Naive B cell (primary cell): Measurements from ENCODE around the gene FIGNL2. TPM values are rescaled to one million over a fixed set of nuclear protein-coding genes. Genes with fewer than 3 reads are reported as not detected.
A peak's percentile ranks its signal among the peaks of the same experiment; 100 is the strongest.

Experiments used
- ATAC-seq, 2 donors: fragments of 150-1000 bp; cut with Tn5 transposase; 2 replicates each; pipeline ENCODE4 v1.10.0; 2021; ENCODE audit warnings: low read depth in 2 of 2, mild to moderate bottlenecking in 2 of 2, moderate library complexity in 2 of 2
- DNase-seq: peaks from one replicate; pipeline ENCODE4 v3.0.0; 2022
- H3K27ac Mint-ChIP-seq, 6 donors: one replicate each; pipeline ENCODE4 v1.8.0; 2020 to 2022; ENCODE audit warnings: mild to moderate bottlenecking in 6 of 6, mixed read lengths in 6 of 6, moderate library complexity in 5 of 6, inconsistent platforms in 2 of 6
- H3K27me3 Mint-ChIP-seq, 3 donors: one replicate each; pipeline ENCODE4 v1.8.0; 2021 to 2022; ENCODE audit warnings: mixed read lengths in 3 of 3, mild to moderate bottlenecking in 1 of 3
- H3K36me3 Mint-ChIP-seq, 2 donors: one replicate each; pipeline ENCODE4 v1.8.0; 2020 to 2022; ENCODE audit warnings: mixed read lengths in 2 of 2, inconsistent platforms in 1 of 2, mild to moderate bottlenecking in 1 of 2
- H3K4me1 Mint-ChIP-seq, 3 donors: one replicate each; pipeline ENCODE4 v1.8.0; 2020 to 2022; ENCODE audit warnings: mixed read lengths in 3 of 3, inconsistent platforms in 1 of 3, mild to moderate bottlenecking in 1 of 3, moderate library complexity in 1 of 3
- H3K4me3 Mint-ChIP-seq, 8 donors: one replicate each; pipeline ENCODE4 v1.8.0; 2020 to 2022; ENCODE audit warnings: mild to moderate bottlenecking in 8 of 8, mixed read lengths in 8 of 8, moderate library complexity in 8 of 8, inconsistent platforms in 2 of 8
- H3K9me3 Mint-ChIP-seq, 7 donors: one replicate each; pipeline ENCODE4 v1.8.0; 2020 to 2022; ENCODE audit warnings: mixed read lengths in 7 of 7, mild to moderate bottlenecking in 5 of 7, inconsistent platforms in 2 of 7, moderate library complexity in 1 of 7
- polyA plus RNA-seq, 6 donors: library from polyadenylated mRNA; unstranded; fragments of 300-500 nt; fragmentation: Illumina TruSeq; gene quantifications; one replicate each; pipeline ENCODE4 v1.2.3, GENCODE V29; 2021; ENCODE audit warnings: low read depth in 6 of 6

FIGNL2 gene
- polyA plus RNA-seq, 6 donors from 2014 or later = 0.06 to 0.11 TPM; not detected in 4

GRCh38 chr12:51871918-51872688, 23.6 kb upstream of the FIGNL2 start:
- Mint-ChIP-seq H3K36me3 (no peaks in the 10 kb centered on the region), H3K9me3 (no peaks in the 10 kb centered on the region), H3K27ac (peak overlapping the region in 1 of 6 donors; percentile 70), H3K4me1 (peaks cover 22 to 31% (median 27%) of the 10 kb centered on the region in 3 donors), H3K4me3 (no peak overlapping the region), H3K27me3 (peaks cover 45 to 66% (median 65%) of the 10 kb centered on the region in 3 donors)
- DNase-seq (no peak), ATAC-seq (no peak)

- Mint-ChIP-seq H3K4me3 (no peak overlapping the region), H3K27ac (no peak overlapping the region), H3K9me3 (no peaks in the 10 kb centered on the region), H3K27me3 (peaks cover 47 to 73% (median 70%) of the 10 kb centered on the region in 3 donors), H3K4me1 (peaks cover 22 to 31% (median 27%) of the 10 kb centered on the region in 3 donors), H3K36me3 (no peaks in the 10 kb centered on the region)
- peak; percentile 65 to 72 for ATAC-seq
- no peak for DNase-seq
These were observed 22.6 kb upstream of the FIGNL2 start for GRCh38 chr12:51871126-51871525.

DNA sequence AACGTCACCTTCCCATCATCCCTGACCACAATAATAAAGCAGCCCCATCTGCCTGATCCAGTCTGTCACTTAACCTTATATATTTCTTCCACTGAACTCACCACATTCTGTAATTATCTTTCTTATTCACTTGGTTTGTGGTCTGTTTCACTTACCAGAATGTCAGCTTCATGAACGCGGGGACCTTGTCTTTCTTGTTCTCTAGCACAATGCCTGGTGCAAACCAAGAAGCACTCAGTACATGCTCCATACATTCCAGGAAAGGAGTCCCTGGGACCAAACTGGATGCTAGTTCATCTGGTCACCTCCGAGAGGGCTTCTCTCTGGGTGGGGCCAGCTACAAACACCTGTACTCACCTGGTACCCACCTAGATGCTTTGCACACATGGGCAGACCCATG, 22.0 kb upstream of the FIGNL2 start:
- Mint-ChIP-seq H3K27ac (peak overlapping the region in 1 of 6 donors; percentile 52), H3K9me3 (no peaks in the 10 kb centered on the region), H3K4me3 (peak overlapping the region in 2 of 8 donors; percentile 3 to 31), H3K27me3 (peaks cover 47 to 79% (median 76%) of the 10 kb centered on the region in 3 donors), H3K4me1 (peaks cover 22 to 31% (median 27%) of the 10 kb centered on the region in 3 donors), H3K36me3 (no peaks in the 10 kb centered on the region)
- no peak for ATAC-seq
- DNase-seq = no peak

GRCh38 chr12:51869931-51870330, 21.4 kb upstream of the FIGNL2 start:
- peak overlapping the region in 6 of 8 donors; percentile 31 to 80 (median 52) for H3K4me3 Mint-ChIP-seq
- H3K36me3 Mint-ChIP-seq = no peaks in the 10 kb centered on the region
- H3K27ac Mint-ChIP-seq = no peak overlapping the region
- ATAC-seq (no peak), DNase-seq (no peak)
- H3K9me3 Mint-ChIP-seq = no peaks in the 10 kb centered on the region
- peaks cover 19 to 27% (median 27%) of the 10 kb centered on the region in 3 donors for H3K4me1 Mint-ChIP-seq
- peaks cover 47 to 85% (median 76%) of the 10 kb centered on the region in 3 donors for H3K27me3 Mint-ChIP-seq

DNA sequence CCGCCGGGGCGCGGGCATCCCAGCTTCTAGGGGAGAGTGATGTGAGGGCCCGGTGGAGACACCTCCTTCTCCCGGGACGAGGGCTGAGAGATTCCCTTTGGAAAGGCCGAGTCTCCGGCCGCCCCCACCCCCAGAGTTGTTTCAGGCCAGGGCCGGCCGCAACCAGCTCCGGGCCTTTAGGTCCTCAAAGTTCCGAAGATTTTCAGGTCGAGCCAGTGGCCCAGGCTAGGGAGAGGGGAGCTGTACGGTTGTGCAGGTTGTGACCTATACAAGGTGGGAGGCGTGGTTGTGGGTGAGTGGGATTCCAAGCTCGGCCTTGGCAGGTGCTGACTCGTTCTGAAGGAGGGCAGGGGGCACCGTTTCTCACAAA, 21.0 kb upstream of the FIGNL2 start:
- Mint-ChIP-seq H3K36me3 (no peaks in the 10 kb centered on the region), H3K27me3 (peaks cover 51 to 89% (median 79%) of the 10 kb centered on the region in 3 donors), H3K27ac (no peak overlapping the region), H3K4me1 (peaks cover 19 to 32% (median 27%) of the 10 kb centered on the region in 3 donors), H3K9me3 (no peaks in the 10 kb centered on the region), H3K4me3 (peak overlapping the region in 4 of 8 donors; percentile 13 to 80 (median 42))
- no peak for DNase-seq
- ATAC-seq = no peak

DNA sequence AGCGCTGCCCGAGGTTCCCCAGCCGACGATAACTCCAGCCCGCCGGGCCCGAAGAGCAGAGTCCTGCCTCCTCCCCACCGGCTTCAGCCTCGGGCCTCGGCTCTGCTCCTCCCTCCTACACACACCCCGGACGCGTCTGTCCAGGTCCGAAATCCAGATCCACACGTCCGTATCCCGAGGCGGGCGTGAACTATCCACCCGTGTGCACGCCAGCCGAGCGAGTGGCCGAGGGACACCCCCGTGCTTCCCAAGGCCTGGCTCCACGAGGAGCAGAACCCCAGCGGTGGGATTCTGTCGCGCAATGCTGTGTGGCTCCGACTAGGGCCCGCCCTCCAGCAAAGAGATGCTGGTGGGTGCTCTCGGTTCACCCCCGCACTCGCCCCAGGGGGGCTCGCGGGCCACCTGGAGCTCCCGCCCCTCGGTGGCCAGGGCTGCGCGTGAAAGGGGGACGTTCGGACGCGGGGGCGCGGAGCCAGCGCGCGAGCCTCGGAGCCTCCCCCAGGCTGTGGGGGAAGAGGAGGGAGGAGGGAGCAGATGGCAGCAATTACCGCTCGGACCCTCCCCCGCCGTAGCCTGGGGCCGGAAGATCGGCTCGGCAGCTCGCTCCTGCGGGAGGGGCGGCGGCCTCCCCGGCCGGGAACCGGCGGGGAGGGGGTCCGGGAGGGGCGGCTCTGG, 20.4 kb upstream of the FIGNL2 start:
- H3K4me3 Mint-ChIP-seq = peak overlapping the region in 7 of 8 donors; percentile 58 to 86 (median 75)
- H3K9me3 Mint-ChIP-seq = no peaks in the 10 kb centered on the region
- no peaks in the 10 kb centered on the region for H3K36me3 Mint-ChIP-seq
- ATAC-seq = peak in 1 of 2 donors; percentile 24
- no peak overlapping the region for H3K27ac Mint-ChIP-seq
- H3K4me1 Mint-ChIP-seq = peaks cover 19 to 34% (median 27%) of the 10 kb centered on the region in 3 donors
- peaks cover 52 to 86% (median 77%) of the 10 kb centered on the region in 3 donors for H3K27me3 Mint-ChIP-seq
- DNase-seq = no peak

- peaks cover 26 to 41% (median 34%) of the 10 kb centered on the region in 3 donors for H3K4me1 Mint-ChIP-seq
- H3K9me3 Mint-ChIP-seq = no peaks in the 10 kb centered on the region
- DNase-seq (no peak), ATAC-seq (no peak)
- peak overlapping the region in 1 of 6 donors; percentile 71 for H3K27ac Mint-ChIP-seq
- H3K27me3 Mint-ChIP-seq = peaks cover 55 to 88% (median 83%) of the 10 kb centered on the region in 3 donors
- no peaks in the 10 kb centered on the region for H3K36me3 Mint-ChIP-seq
- H3K4me3 Mint-ChIP-seq = peak overlapping the region in 5 of 8 donors; percentile 25 to 76 (median 72)
These were observed 19.4 kb upstream of the FIGNL2 start for GRCh38 chr12:51867796-51868428.

GRCh38 chr12:51867371-51867770, 18.9 kb upstream of the FIGNL2 start:
- no peak for ATAC-seq
- Mint-ChIP-seq H3K27ac (peak overlapping the region in 1 of 6 donors; percentile 5), H3K27me3 (peaks cover 51 to 88% (median 87%) of the 10 kb centered on the region in 3 donors), H3K9me3 (no peaks in the 10 kb centered on the region), H3K36me3 (no peaks in the 10 kb centered on the region), H3K4me3 (peak overlapping the region in 1 of 8 donors; percentile 10), H3K4me1 (peaks cover 26 to 41% (median 34%) of the 10 kb centered on the region in 3 donors)
- DNase-seq = no peak

- Mint-ChIP-seq H3K4me1 (peaks cover 26 to 41% (median 34%) of the 10 kb centered on the region in 3 donors), H3K27me3 (peaks cover 56 to 88% (median 87%) of the 10 kb centered on the region in 3 donors), H3K4me3 (no peak overlapping the region), H3K27ac (no peak overlapping the region), H3K9me3 (no peaks in the 10 kb centered on the region), H3K36me3 (no peaks in the 10 kb centered on the region)
- ATAC-seq = no peak
- no peak for DNase-seq
These were observed 18.2 kb upstream of the FIGNL2 start for GRCh38 chr12:51866762-51867161.

DNA sequence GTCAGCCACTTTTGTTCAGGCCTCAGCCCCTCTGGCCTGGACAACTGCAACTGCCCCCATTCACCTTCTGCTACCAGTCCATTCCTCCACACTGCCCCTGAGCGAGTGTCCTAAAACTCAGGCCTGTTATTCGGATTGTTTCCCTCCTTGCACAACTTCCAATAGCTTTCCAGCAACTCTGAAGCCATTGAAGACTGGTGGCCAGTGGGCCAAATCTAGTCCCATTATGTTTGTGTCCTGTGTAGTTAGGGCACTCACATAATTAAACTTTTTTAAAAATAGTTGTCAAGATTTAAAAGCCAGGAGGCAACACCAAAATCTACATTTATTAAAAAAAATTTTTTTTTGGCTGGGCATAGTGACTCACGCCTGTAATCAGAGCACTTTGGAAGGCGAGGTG, 17.8 kb upstream of the FIGNL2 start:
- ATAC-seq (no peak), DNase-seq (no peak)
- peaks cover 26 to 41% (median 34%) of the 10 kb centered on the region in 3 donors for H3K4me1 Mint-ChIP-seq
- H3K36me3 Mint-ChIP-seq = no peaks in the 10 kb centered on the region
- H3K27ac Mint-ChIP-seq = no peak overlapping the region
- peak overlapping the region in 1 of 8 donors; percentile 53 for H3K4me3 Mint-ChIP-seq
- no peaks in the 10 kb centered on the region for H3K9me3 Mint-ChIP-seq
- peaks cover 60 to 88% (median 87%) of the 10 kb centered on the region in 3 donors for H3K27me3 Mint-ChIP-seq

GRCh38 chr12:51865757-51866270, 17.3 kb upstream of the FIGNL2 start:
- DNase-seq (no peak), ATAC-seq (no peak)
- H3K4me3 Mint-ChIP-seq = no peak overlapping the region
- H3K27me3 Mint-ChIP-seq = peaks cover 61 to 88% (median 87%) of the 10 kb centered on the region in 3 donors
- peaks cover 23 to 37% (median 31%) of the 10 kb centered on the region in 3 donors for H3K4me1 Mint-ChIP-seq
- no peaks in the 10 kb centered on the region for H3K9me3 Mint-ChIP-seq
- H3K27ac Mint-ChIP-seq = peak overlapping the region in 1 of 6 donors; percentile 19
- no peaks in the 10 kb centered on the region for H3K36me3 Mint-ChIP-seq

- Mint-ChIP-seq H3K4me1 (peaks cover 16 to 29% (median 23%) of the 10 kb centered on the region in 3 donors), H3K4me3 (peak overlapping the region in 5 of 8 donors; percentile 58 to 78 (median 62)), H3K9me3 (no peaks in the 10 kb centered on the region), H3K36me3 (no peaks in the 10 kb centered on the region), H3K27ac (peak overlapping the region in 1 of 6 donors; percentile 44), H3K27me3 (peaks cover 58 to 88% (median 87%) of the 10 kb centered on the region in 3 donors)
- ATAC-seq = no peak
- no peak for DNase-seq
These were observed 16.5 kb upstream of the FIGNL2 start for GRCh38 chr12:51864833-51865670.
